ENCODE data around the gene TLR4. TPM values are rescaled to one million over a fixed set of nuclear protein-coding genes. Genes with fewer than 3 reads are reported as not detected.

The TLR4 gene
- polyA plus RNA-seq, 2 of the 4 experiments (the other 2 are of a cell fraction): 0.03 to 0.04 TPM

DNA sequence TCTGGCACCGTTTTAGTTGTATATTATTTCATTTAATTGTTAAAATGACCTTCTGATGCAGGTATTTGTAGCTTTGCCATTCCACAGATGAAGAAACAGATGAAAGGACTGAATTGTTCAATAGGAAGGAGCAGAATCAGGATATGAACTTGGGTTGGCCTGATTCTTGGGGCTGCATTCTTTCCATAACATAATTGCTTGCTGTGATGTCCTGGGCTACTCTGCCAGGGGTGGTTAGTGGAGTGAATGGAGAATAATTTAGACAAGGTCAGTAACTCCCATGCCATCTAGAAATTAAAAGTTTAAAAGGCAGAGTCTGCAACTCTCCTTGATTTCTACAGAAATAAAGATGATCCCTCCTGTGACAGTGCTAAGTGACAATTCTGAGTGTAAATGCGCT, 15.9 kb downstream of the TLR4 start (continued):
- no peak for TF ChIP-seq NPAS2 (CRISPR knock-in tag; IDR thresholded peaks at IDR 0.05; ENCODE audit: borderline replicate concordance)
- TF ChIP-seq KDM1A (IDR thresholded peaks at IDR 0.05; ENCODE audit: low read depth): no peak
- TF ChIP-seq ZSCAN20 (CRISPR knock-in tag; IDR thresholded peaks at IDR 0.05): no peak
- TF ChIP-seq HEYL (CRISPR knock-in tag; IDR thresholded peaks at IDR 0.05): no peak

DNA sequence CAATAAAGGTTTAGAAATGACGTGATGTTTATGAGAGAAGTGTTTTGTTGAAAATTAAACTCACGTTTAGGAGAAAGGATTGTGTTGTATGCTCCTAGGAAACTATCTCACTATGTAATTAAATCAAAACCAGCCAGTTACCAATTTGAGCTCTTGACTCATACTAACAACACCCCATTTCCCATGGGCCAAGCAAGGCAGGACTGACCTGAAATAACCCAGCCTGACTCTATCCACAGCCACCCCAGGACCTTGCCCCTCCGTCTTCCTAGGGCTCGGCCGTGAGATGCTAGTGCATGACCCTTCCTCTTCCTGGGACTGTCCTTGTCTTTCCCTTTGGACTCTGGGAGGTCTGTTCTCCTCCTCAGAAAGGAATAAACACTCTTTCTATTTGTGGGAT, 16.4 kb downstream of the TLR4 start:
- FAIRE-seq (no peak), ATAC-seq (no peak), DNase-seq (ENCODE audit: low read depth in 1 of 2, low spot score in 1 of 2) (no peak)
- ChIA-PET CTCF (interaction anchor here (0.6 kb wide), 1 partner anchor 62 kb away, joined by 3 read pairs; no protein-coding TSS in a partner anchor), POLR2A (no interaction called here)
- Histone ChIP-seq H3K9me3 (no peaks in the 10 kb centered on the region), H3K27ac (no peak overlapping the region), H3K4me1 (no peaks in the 10 kb centered on the region), H3K4me3 (no peak overlapping the region), H3K4me2 (no peak overlapping the region)
- 17% methylated on average over 5 of the region's 5 CpGs for WGBS (ENCODE audit: missing lambda C conversion rate)
- TF ChIP-seq CEBPB (IDR thresholded peaks at IDR 0.05) (no peak), POLR2A (IDR thresholded peaks at IDR 0.05; ENCODE audit: low read length) (no peak), ZC3H11A (IDR thresholded peaks at IDR 0.05) (no peak), RNF2 (IDR thresholded peaks at IDR 0.05; ENCODE audit: borderline replicate concordance, low read depth) (no peak), SREBF2 (IDR thresholded peaks at IDR 0.05) (no peak)
- TF ChIP-seq, protein P1, sequence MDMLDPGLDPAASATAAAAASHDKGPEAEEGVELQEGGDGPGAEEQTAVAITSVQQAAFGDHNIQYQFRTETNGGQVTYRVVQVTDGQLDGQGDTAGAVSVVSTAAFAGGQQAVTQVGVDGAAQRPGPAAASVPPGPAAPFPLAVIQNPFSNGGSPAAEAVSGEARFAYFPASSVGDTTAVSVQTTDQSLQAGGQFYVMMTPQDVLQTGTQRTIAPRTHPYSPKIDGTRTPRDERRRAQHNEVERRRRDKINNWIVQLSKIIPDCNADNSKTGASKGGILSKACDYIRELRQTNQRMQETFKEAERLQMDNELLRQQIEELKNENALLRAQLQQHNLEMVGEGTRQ (IDR thresholded peaks at IDR 0.05): no peak
- TF ChIP-seq, protein P2, sequence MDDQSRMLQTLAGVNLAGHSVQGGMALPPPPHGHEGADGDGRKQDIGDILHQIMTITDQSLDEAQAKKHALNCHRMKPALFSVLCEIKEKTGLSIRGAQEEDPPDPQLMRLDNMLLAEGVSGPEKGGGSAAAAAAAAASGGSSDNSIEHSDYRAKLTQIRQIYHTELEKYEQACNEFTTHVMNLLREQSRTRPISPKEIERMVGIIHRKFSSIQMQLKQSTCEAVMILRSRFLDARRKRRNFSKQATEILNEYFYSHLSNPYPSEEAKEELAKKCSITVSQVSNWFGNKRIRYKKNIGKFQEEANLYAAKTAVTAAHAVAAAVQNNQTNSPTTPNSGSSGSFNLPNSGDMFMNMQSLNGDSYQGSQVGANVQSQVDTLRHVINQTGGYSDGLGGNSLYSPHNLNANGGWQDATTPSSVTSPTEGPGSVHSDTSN (IDR thresholded peaks at IDR 0.05): no peak

- H3K4me3 ChIP-seq: no peak overlapping the region
- CTCF ChIA-PET: interaction anchor here (0.6 kb wide), 1 partner anchor 62 kb away, joined by 3 read pairs; no protein-coding TSS in a partner anchor
- no peak overlapping the region for H3K4me2 ChIP-seq
- no peaks in the 10 kb centered on the region for H3K9me3 ChIP-seq
- no peak overlapping the region for H3K27ac ChIP-seq
- POLR2A ChIA-PET: no interaction called here
- FAIRE-seq (no peak), DNase-seq (ENCODE audit: low read depth in 1 of 2, low spot score in 1 of 2) (no peak), ATAC-seq (no peak)
- WGBS (ENCODE audit: missing lambda C conversion rate): 18% methylated on average over 2 of the region's 2 CpGs
- no peaks in the 10 kb centered on the region for H3K4me1 ChIP-seq
- no peak for TF ChIP-seq SREBF2 (IDR thresholded peaks at IDR 0.05)
- TF ChIP-seq, protein P3, sequence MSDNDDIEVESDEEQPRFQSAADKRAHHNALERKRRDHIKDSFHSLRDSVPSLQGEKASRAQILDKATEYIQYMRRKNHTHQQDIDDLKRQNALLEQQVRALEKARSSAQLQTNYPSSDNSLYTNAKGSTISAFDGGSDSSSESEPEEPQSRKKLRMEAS (IDR thresholded peaks at IDR 0.05): no peak
- TF ChIP-seq MAZ (IDR thresholded peaks at IDR 0.05; ENCODE audit: borderline replicate concordance, low read depth, low read length): no peak
- no peak for TF ChIP-seq JUNB (IDR thresholded peaks at IDR 0.05)
- no peak for TF ChIP-seq NPAS2 (CRISPR knock-in tag; IDR thresholded peaks at IDR 0.05; ENCODE audit: borderline replicate concordance)
- TF ChIP-seq PHF8 (IDR thresholded peaks at IDR 0.05; ENCODE audit: borderline replicate concordance, low read depth): no peak
- TF ChIP-seq ZNF302 (CRISPR knock-in tag; IDR thresholded peaks at IDR 0.05): no peak
- no peak for TF ChIP-seq GATA3 (IDR thresholded peaks at IDR 0.05; ENCODE audit: borderline replicate concordance)
- TF ChIP-seq, protein P4, sequence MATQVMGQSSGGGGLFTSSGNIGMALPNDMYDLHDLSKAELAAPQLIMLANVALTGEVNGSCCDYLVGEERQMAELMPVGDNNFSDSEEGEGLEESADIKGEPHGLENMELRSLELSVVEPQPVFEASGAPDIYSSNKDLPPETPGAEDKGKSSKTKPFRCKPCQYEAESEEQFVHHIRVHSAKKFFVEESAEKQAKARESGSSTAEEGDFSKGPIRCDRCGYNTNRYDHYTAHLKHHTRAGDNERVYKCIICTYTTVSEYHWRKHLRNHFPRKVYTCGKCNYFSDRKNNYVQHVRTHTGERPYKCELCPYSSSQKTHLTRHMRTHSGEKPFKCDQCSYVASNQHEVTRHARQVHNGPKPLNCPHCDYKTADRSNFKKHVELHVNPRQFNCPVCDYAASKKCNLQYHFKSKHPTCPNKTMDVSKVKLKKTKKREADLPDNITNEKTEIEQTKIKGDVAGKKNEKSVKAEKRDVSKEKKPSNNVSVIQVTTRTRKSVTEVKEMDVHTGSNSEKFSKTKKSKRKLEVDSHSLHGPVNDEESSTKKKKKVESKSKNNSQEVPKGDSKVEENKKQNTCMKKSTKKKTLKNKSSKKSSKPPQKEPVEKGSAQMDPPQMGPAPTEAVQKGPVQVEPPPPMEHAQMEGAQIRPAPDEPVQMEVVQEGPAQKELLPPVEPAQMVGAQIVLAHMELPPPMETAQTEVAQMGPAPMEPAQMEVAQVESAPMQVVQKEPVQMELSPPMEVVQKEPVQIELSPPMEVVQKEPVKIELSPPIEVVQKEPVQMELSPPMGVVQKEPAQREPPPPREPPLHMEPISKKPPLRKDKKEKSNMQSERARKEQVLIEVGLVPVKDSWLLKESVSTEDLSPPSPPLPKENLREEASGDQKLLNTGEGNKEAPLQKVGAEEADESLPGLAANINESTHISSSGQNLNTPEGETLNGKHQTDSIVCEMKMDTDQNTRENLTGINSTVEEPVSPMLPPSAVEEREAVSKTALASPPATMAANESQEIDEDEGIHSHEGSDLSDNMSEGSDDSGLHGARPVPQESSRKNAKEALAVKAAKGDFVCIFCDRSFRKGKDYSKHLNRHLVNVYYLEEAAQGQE (IDR thresholded peaks at IDR 0.05): no peak
- no peak for TF ChIP-seq BHLHE40 (IDR thresholded peaks at IDR 0.05; ENCODE audit: low read depth, low read length)
Measured at GRCh38 chr9:117720987-117721386, 16.8 kb downstream of the TLR4 start.

All from A549 (cell line).